HepG2 (cell line): ENCODE measurements around the gene AMHR2. TPM values are rescaled to one million over a fixed set of nuclear protein-coding genes. Genes with fewer than 3 reads are reported as not detected.

Experiments
- CREB1 ChIP-seq, 2 experiments: fragments of 450-650 bp in 1 of 2; IDR thresholded peaks; 2 replicates each; pipeline ENCODE4 v1.6.1; 2016 to 2017; ENCODE audit warnings: control low read depth in 1 of 2, mild to moderate bottlenecking in 1 of 2, missing compliant biosample characterization in 1 of 2, missing genetic modification characterization in 1 of 2
- DMAP1 ChIP-seq: IDR thresholded peaks from 2 replicates; pipeline ENCODE4 v1.6.1; 2016
- KDM1A ChIP-seq: IDR thresholded peaks from 2 replicates; pipeline ENCODE4 v1.6.1; 2016; ENCODE audit warnings: missing compliant biosample characterization
- MEF2D ChIP-seq: sonication (generic); formaldehyde crosslinking; IDR thresholded peaks from 2 replicates; pipeline ENCODE4 v1.5.1; 2020; ENCODE audit warnings: mild to moderate bottlenecking, missing genetic modification reagents
- MIXL1 ChIP-seq: IDR thresholded peaks from 2 replicates; pipeline ENCODE4 v1.6.1; 2016
- RFX3 ChIP-seq: IDR thresholded peaks from 2 replicates; pipeline ENCODE4 v1.6.1; 2016; ENCODE audit warnings: missing biosample characterization, missing genetic modification reagents
- SMC3 ChIP-seq: IDR thresholded peaks from 2 replicates; pipeline ENCODE4 v1.6.1; 2011; ENCODE audit warnings: low read length, improper control_type of control experiment
- SOX5 ChIP-seq: IDR thresholded peaks from 2 replicates; pipeline ENCODE4 v1.6.1; 2016; ENCODE audit warnings: borderline replicate concordance
- TBP ChIP-seq: sonication (generic); formaldehyde crosslinking; IDR thresholded peaks from 2 replicates; pipeline ENCODE4 v1.5.0; 2020; ENCODE audit warnings: missing genetic modification reagents
- TGIF2 ChIP-seq: IDR thresholded peaks from 2 replicates; pipeline ENCODE4 v1.6.1; 2016; ENCODE audit warnings: control low read depth, missing compliant biosample characterization
- ZBTB7B ChIP-seq: sonication (generic); formaldehyde crosslinking; IDR thresholded peaks from 2 replicates; pipeline ENCODE4 v1.4.0; 2020; ENCODE audit warnings: missing genetic modification reagents
- ZC3H4 ChIP-seq: sonication (generic); formaldehyde crosslinking; IDR thresholded peaks from 2 replicates; pipeline ENCODE4 v1.4.0; 2020; ENCODE audit warnings: missing genetic modification reagents, borderline replicate concordance
- ZFAT ChIP-seq: sonication (generic); formaldehyde crosslinking; conservative IDR thresholded peaks from 2 replicates; pipeline ENCODE4 v1.8.1; 2023; ENCODE audit warnings: missing genetic modification reagents, inconsistent platforms
- ZMYM2 ChIP-seq: sonication (generic); formaldehyde crosslinking; IDR thresholded peaks from 2 replicates; pipeline ENCODE4 v1.8.0; 2022; ENCODE audit warnings: mild to moderate bottlenecking, missing genetic modification reagents
- ZNF335 ChIP-seq: sonication (generic); formaldehyde crosslinking; IDR thresholded peaks from 2 replicates; pipeline ENCODE4 v1.4.0; 2020; ENCODE audit warnings: missing genetic modification reagents
- ZNF431 ChIP-seq: sonication (generic); formaldehyde crosslinking; IDR thresholded peaks from 2 replicates; pipeline ENCODE4 v1.9.0; 2022; ENCODE audit warnings: missing genetic modification reagents, low read depth, mild to moderate bottlenecking, borderline replicate concordance
- ZNF441 ChIP-seq: sonication (generic); formaldehyde crosslinking; IDR thresholded peaks from 2 replicates; pipeline ENCODE4 v1.7.0; 2021; ENCODE audit warnings: missing genetic modification reagents, borderline replicate concordance
- ZNF619 ChIP-seq: sonication (generic); formaldehyde crosslinking; IDR thresholded peaks from 2 replicates; pipeline ENCODE4 v1.4.0; 2020; ENCODE audit warnings: mild to moderate bottlenecking, missing genetic modification reagents
- polyA plus RNA-seq, 8 experiments: library from polyadenylated mRNA; depleted of rRNA in 3 of 8; stranded (reverse) in 7 of 8; unstranded in 1 of 8; fragments of >200 nt; fragmentation: Illumina TruSeq in 4 of 8; extraction: Trizol in 4 of 8; gene quantifications; 2 replicates each; pipeline versions ENCODE4 v1.2.1 to v1.2.3, GENCODE V29; 2011 to 2016; ENCODE audit warnings: low read depth in 4 of 8, missing spikeins in 1 of 8, mixed read lengths in 1 of 8; ENCODE audit not compliant: insufficient read depth in 1 of 8
- total RNA-seq, 5 experiments: library from RNA; depleted of rRNA; stranded (reverse); fragments of >200 nt; fragmentation: Illumina TruSeq; extraction: Trizol; gene quantifications; 2 replicates each; pipeline ENCODE4 v1.2.3, GENCODE V29; 2016; ENCODE audit warnings: low read depth in 1 of 5
- TF ChIP-seq, protein P1 (sequence below): sonication (generic); formaldehyde crosslinking; IDR thresholded peaks from 2 replicates; pipeline ENCODE4 v1.5.1; 2020; ENCODE audit warnings: missing genetic modification reagents, mild to moderate bottlenecking, borderline replicate concordance
- TF ChIP-seq, protein P2 (sequence below): sonication (generic); formaldehyde crosslinking; IDR thresholded peaks from 2 replicates; pipeline ENCODE4 v1.8.1; 2023; ENCODE audit warnings: mild to moderate bottlenecking, missing genetic modification reagents, borderline replicate concordance
- TF ChIP-seq, protein P3 (sequence below): sonication (generic); formaldehyde crosslinking; IDR thresholded peaks from 2 replicates; pipeline ENCODE4 v1.8.0; 2022; ENCODE audit warnings: low read depth, missing genetic modification reagents
- TF ChIP-seq, protein P4 (sequence below): sonication (generic); formaldehyde crosslinking; IDR thresholded peaks from 2 replicates; pipeline ENCODE4 v1.4.0; 2020; ENCODE audit warnings: mild to moderate bottlenecking, missing genetic modification reagents
- TF ChIP-seq, protein P5 (sequence below): fragments of 450-650 bp; IDR thresholded peaks from 2 replicates; pipeline ENCODE4 v1.6.1; 2016

Gene AMHR2
- total and polyA plus RNA-seq, 2 of the 13 experiments (the other 11 are each of a cell fraction or from before 2014, with no cell fraction given): 0.24 to 0.58 TPM

DNA sequence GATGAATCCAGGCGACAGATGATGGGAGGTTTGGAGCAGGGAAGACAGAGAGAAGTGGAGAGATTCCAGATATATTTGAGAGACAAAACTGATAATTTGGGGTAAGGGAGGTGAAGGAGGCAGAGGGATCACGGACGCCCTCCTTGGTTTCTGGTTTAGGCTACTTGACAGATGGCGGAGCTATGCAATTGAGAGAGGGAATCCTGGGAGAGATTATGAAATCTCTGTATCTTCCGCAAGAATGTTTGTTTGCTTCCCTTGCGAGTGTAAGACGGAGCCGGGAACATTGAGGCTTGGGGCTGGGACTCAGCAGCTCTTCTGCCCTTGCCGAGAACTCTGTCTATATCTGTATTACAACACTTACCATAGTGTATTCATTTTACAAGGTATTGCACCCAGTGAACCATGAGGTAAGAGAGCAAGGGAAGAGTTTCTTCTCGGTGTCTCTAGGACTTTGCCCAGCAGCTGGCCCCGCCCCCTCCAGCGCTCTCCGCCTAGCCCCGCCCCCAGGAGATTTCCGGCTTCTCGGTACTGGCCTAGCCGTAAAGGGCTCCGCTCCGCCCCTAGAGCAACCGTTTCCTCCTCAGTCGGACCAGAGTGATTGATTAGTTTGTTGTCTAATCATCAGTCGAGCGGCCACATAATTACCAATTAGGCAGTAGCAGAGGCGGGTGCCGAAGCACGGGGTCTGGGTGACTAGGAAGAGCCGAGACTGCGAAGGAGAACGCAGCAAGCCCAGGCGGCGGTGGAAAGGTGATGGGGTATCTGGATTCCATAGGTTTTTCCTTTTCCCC lies 17.6 kb downstream of the AMHR2 start, which contains the start of gene PRR13 (continued):
- no peak for TF ChIP-seq ZBTB7B (CRISPR knock-in tag)
- peak; percentile 67 for TF ChIP-seq TGIF2 (CRISPR knock-in tag)
- peak; percentile 15; the same call in 1 of the 2 replicates for TF ChIP-seq MEF2D (CRISPR knock-in tag)
- TF ChIP-seq, protein P1, sequence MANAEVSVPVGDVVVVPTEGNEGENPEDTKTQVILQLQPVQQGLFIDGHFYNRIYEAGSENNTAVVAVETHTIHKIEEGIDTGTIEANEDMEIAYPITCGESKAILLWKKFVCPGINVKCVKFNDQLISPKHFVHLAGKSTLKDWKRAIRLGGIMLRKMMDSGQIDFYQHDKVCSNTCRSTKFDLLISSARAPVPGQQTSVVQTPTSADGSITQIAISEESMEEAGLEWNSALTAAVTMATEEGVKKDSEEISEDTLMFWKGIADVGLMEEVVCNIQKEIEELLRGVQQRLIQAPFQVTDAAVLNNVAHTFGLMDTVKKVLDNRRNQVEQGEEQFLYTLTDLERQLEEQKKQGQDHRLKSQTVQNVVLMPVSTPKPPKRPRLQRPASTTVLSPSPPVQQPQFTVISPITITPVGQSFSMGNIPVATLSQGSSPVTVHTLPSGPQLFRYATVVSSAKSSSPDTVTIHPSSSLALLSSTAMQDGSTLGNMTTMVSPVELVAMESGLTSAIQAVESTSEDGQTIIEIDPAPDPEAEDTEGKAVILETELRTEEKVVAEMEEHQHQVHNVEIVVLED (CRISPR knock-in tag): no peak; the same call in 1 of the 2 replicates
- TF ChIP-seq, protein P2, sequence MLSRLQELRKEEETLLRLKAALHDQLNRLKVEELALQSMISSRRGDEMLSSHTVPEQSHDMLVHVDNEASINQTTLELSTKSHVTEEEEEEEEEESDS: no peak
- TF ChIP-seq CREB1 (IDR thresholded peaks at IDR 0.05): peak; percentile 26; the same call in 1 of the 2 replicates
- peak; percentile 78 for TF ChIP-seq CREB1 (CRISPR knock-in tag; IDR thresholded peaks at IDR 0.05)
- no peak for TF ChIP-seq KDM1A
- no peak for TF ChIP-seq ZNF335 (CRISPR knock-in tag)
- no peak for TF ChIP-seq ZMYM2 (CRISPR knock-in tag)
- TF ChIP-seq, protein P3, sequence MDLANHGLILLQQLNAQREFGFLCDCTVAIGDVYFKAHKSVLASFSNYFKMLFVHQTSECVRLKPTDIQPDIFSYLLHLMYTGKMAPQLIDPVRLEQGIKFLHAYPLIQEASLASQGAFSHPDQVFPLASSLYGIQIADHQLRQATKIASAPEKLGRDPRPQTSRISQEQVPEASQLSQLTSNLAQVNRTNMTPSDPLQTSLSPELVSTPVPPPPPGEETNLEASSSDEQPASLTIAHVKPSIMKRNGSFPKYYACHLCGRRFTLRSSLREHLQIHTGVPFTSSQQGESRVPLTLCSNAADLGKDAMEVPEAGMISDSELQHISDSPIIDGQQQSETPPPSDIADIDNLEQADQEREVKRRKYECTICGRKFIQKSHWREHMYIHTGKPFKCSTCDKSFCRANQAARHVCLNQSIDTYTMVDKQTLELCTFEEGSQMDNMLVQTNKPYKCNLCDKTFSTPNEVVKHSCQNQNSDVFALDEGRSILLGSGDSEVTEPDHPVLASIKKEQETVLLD: no peak
- TF ChIP-seq ZNF619 (CRISPR knock-in tag): no peak
- TF ChIP-seq SOX5: no peak
- TF ChIP-seq, protein P4, sequence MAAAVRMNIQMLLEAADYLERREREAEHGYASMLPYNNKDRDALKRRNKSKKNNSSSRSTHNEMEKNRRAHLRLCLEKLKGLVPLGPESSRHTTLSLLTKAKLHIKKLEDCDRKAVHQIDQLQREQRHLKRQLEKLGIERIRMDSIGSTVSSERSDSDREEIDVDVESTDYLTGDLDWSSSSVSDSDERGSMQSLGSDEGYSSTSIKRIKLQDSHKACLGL (CRISPR knock-in tag): no peak
- peak; percentile 76; the same call in 1 of the 2 replicates for TF ChIP-seq DMAP1 (CRISPR knock-in tag)
- no peak for TF ChIP-seq ZC3H4 (CRISPR knock-in tag)
- no peak for TF ChIP-seq SMC3
- TF ChIP-seq TBP: no peak
- no peak; the same call in none of the 2 replicates for TF ChIP-seq ZNF441
- TF ChIP-seq ZNF431 (CRISPR knock-in tag): 0 out of 2 replicates have a peak, but pooled peaks have one; percentile 40
- no peak for TF ChIP-seq RFX3
- TF ChIP-seq, protein P5, sequence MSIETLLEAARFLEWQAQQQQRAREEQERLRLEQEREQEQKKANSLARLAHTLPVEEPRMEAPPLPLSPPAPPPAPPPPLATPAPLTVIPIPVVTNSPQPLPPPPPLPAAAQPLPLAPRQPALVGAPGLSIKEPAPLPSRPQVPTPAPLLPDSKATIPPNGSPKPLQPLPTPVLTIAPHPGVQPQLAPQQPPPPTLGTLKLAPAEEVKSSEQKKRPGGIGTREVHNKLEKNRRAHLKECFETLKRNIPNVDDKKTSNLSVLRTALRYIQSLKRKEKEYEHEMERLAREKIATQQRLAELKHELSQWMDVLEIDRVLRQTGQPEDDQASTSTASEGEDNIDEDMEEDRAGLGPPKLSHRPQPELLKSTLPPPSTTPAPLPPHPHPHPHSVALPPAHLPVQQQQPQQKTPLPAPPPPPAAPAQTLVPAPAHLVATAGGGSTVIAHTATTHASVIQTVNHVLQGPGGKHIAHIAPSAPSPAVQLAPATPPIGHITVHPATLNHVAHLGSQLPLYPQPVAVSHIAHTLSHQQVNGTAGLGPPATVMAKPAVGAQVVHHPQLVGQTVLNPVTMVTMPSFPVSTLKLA: no peak
- no peak for TF ChIP-seq MIXL1 (CRISPR knock-in tag)
- no peak for TF ChIP-seq ZFAT (CRISPR knock-in tag)
